Gastrocnemius medialis (tissue), 4 donors: ENCODE data around the gene ELK4.

Experiments used
- POLR2A ChIP-seq, 2 donors: fragments of 450-650 bp; IDR thresholded peaks; one replicate each; pipeline ENCODE4 v1.6.1; 2017; ENCODE audit warnings: antibody characterized with exemption in 2 of 2, mild to moderate bottlenecking in 2 of 2, moderate library complexity in 2 of 2
- TF ChIP-seq, protein P1 (sequence below), 5 experiments: fragments of 450-650 bp in 3 of 5; fragments of 200-600 bp in 2 of 5; sonication (generic) in 2 of 5; IDR thresholded peaks in 4 of 5; conservative IDR thresholded peaks in 1 of 5; 1 replicate in 4 of 5; 2 replicates in 1 of 5; pipeline ENCODE4 v1.5.1; 2016 to 2019; ENCODE audit warnings: antibody characterized with exemption in 5 of 5, mild to moderate bottlenecking in 3 of 5, moderate library complexity in 3 of 5

DNA sequence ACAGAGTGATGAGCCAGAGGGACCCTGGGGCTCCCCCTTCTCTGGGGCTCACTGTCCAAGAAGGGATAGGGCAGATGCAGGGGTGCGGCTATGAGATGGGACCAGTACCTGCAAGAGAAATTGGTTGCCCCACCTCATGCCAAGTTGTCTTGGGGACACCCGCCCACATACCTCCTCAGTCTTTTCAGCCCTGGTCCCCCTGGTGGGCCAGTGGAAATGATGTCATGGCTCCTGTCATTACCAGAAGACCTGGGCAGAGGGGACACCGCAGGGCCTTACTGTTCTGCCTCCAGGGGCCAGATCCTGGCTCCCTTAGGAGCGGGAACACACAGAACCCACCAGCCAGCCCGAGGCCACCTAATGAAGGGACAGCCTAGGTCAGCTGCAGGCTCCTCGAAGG lies 64.1 kb downstream of the ELK4 start:
- TF ChIP-seq, protein P1, sequence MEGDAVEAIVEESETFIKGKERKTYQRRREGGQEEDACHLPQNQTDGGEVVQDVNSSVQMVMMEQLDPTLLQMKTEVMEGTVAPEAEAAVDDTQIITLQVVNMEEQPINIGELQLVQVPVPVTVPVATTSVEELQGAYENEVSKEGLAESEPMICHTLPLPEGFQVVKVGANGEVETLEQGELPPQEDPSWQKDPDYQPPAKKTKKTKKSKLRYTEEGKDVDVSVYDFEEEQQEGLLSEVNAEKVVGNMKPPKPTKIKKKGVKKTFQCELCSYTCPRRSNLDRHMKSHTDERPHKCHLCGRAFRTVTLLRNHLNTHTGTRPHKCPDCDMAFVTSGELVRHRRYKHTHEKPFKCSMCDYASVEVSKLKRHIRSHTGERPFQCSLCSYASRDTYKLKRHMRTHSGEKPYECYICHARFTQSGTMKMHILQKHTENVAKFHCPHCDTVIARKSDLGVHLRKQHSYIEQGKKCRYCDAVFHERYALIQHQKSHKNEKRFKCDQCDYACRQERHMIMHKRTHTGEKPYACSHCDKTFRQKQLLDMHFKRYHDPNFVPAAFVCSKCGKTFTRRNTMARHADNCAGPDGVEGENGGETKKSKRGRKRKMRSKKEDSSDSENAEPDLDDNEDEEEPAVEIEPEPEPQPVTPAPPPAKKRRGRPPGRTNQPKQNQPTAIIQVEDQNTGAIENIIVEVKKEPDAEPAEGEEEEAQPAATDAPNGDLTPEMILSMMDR (IDR thresholded peaks at IDR 0.05 in 4 of 5, conservative IDR thresholded peaks at IDR 0.05 in 1 of 5): no peak
- TF ChIP-seq POLR2A (IDR thresholded peaks at IDR 0.05): no peak
